ENCODE measurements around the gene CRACDL.

CRACDL gene, protein sequence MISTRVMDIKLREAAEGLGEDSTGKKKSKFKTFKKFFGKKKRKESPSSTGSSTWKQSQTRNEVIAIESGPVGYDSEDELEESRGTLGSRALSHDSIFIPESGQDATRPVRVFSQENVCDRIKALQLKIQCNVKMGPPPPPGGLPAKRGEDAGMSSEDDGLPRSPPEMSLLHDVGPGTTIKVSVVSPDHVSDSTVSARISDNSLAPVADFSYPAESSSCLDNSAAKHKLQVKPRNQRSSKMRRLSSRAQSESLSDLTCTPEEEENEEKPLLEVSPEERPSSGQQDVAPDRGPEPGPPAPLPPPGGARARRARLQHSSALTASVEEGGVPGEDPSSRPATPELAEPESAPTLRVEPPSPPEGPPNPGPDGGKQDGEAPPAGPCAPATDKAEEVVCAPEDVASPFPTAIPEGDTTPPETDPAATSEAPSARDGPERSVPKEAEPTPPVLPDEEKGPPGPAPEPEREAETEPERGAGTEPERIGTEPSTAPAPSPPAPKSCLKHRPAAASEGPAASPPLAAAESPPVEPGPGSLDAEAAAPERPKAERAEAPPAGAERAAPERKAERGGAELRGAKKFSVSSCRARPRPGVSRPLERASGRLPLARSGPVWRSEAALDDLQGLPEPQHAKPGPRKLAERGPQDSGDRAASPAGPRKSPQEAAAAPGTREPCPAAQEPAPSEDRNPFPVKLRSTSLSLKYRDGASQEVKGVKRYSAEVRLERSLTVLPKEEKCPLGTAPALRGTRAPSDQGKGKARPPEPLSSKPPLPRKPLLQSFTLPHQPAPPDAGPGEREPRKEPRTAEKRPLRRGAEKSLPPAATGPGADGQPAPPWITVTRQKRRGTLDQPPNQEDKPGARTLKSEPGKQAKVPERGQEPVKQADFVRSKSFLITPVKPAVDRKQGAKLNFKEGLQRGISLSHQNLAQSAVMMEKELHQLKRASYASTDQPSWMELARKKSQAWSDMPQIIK

DNA sequence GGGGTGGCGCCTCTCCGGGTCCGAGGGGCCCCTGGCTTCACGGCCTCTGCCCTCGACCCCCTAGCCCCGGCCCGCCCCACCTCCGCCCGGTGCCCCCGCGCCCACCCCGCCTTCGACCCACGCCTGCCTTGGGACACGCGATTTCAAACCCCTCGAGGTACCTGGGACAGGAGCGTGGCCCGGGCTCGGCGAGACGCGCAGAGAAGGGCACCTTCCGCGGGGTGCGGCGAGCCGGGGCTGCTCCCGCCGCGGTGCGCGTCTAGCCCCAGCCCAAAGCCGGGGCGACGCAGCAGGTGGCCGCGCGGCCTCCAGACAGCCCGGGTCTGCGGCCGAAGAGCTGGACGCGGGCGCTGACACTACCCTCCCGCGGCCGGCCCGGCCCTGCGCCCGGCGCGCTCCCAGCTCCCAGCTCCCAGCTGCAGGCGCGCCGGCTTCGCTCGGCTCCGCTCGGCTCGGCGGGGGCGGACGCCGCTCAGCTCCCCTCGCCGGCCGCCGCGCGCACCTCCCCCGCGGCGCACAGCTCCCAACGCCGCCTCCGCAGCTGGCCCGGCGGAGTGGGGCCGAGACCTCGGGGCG is at the start of gene CRACDL:
Gene CRACDL (minus strand): TSS at position 449 of the 576 bp plus-strand sequence. CDS start 89,425 bp downstream, outside the sequence.
- no peak for DNase-seq (ENCODE audit: low read depth)

DNA sequence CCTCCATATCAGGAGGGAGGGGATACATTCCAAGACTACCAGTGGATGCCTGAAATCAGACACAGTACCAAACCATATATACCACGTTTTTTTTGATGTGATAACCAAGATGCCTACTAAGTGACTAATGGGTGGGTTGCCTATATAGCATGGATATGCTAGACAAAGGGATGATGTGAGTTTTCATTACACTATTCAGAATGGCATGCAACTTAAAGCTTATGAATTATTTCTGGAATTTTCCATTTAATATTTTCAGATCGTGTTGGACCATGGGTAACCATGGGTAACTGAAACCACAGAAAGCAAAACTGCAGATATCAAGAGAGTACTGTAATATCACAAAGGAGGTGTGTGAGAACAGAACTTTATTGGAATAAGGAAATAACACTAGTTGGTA is 39.6 kb upstream of the CRACDL start:
- DNase-seq (ENCODE audit: low read depth), result peak; percentile 9

DNA sequence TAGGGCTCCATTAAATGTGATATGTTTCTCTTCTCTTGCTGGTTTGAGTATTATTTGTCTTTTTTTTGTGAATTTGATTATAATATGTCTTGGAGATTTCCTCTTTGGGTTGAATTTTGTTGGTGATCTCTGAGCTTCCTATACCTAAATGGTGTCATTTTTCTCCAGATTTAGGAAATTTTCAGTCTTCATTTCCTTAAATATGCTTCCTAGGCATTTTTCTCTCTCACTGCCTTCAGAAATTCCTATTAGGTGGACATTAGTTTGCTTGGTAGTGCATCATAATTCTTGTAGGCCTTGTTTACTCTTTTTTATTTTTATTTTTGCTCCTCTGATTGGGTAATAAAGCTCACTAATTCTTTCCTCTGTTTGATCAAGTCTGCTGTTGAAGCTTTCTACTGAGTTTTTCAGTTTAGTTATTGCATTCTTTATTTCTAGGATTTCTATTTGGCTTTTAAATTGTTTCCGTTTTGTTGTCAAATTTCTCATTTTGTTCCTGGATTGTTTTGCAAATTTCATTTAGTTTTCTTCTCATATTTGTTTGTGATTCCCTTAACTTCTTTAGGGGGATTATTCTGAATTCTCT is 36.6 kb upstream of the CRACDL start:
- no peak for DNase-seq (ENCODE audit: low read depth)

DNA sequence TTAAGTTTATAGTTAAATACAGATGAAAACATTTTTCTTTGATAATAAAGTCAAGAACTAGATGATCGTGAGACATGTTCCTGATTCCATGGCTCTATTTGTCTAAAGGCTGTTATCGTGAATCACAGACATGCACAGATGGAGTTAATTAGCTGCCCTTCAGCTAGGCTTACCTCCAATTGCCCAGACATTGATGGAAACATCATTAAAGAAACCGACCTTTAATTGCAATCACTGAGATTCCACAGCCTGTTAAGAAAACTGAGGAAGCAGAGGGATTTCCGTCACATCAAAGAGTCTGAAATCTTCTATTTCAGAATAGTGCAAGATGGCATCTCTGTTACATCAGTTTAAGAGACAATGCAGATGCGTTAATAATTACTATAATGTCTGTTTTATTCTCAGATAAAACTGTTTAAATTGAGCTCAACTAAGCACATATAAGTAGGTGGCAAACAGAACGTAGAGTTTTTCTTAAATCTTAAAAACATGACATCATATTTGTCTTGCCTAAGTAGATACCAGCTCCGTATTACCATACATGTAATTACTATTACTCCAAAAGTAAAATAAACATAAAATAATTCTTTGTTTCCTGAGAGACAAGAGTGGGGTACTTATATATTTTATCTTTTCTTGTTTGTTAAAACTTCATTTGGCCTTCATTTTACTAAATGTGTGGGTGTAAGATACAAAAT is 23.9 kb upstream of the CRACDL start:
- DNase-seq (ENCODE audit: low read depth), result no peak

DNA sequence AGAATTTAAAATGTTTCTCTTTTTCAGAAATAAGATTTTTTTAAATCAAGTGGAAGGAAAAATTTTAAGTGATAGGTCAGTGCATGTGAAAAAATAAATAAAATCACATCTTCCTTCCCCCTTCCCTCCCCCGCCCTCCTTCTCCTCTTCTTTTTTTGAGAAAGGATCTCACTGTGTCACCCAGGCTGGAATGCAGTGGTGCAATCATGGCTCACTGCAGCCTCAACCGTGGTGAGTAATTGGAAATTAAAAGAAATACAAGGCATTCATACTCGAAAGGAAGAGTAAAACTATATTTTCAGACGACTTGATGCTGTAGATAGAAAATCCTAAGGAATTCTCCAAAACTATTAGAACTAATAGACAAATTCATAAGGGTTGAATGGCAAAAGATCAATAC is 16.9 kb upstream of the CRACDL start:
- no peak for DNase-seq (ENCODE audit: low read depth)

DNA sequence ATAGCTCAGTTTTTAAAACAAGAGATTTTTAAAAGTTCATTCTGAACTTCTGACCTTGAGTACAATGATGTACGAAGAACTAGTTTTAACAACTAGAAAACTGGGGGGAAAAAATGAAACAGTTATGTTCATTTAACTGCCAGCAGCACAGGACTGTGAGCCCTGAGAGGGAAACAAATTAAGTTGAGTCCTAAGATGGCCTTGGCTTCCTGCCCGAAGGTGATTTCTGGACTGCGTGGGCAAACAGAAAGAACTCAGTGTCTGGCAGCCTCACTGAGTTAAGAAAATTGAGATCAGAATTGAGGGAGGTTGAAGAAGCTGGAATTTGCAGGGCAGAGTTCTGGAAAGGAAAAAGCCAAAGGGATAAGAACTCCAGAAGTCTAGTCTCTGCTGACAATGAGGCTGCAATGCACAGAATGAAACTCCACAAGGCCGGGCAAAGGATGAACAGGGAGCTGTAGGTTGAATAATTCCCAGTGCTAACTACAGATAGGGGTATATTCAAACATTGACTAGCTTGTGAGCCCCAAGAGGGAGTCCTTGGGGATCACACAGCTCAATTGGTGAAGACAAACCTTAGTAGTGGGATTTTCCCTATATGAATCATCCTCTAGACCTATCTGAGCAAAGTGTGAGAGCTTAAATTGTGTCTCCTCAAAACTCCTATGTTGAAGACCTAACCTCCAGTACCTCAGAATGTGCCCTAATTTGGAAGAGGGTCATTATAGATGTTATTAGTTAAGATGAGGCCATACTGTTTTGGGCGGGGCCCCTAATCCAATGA is 13.1 kb upstream of the CRACDL start:
- no peak for DNase-seq (ENCODE audit: low read depth)

DNA sequence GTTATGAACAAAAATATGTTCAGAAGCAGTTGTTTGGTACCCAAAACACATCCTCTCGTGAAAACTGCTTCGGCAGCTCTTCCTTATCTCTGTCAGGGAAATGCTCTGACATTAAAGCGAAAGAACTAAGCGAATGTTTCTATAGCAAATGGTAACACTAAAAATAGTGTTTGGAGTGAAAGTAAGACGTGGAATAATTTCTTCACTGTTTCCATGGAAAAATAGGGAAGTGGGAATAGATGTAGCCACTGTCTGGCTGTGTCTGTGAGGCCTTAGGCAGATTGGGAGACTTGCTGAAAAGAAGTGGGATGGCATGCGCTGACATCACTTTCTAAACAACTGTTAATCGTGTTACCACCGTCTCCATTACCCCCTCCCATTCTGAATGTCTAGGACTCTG is 11.5 kb upstream of the CRACDL start:
- DNase-seq (ENCODE audit: low read depth), result no peak

DNA sequence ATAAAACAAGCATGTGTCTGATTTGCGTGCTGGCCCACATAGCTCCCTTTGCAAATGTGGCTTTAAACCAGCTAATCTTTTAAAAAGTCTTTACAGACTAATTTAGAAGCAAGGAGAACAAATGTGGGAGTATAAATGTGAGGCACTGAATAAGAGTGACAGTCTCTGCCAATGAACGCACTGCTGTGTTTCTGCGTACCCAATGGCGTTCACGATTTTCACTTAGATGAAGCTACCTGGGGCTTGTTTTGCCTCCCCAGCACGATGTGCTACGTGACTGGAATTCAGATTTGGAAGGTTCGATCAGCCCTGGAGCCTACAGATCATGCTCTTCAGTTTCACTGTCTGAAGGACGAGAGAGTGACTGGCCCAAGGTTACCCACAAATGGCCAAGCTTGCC is 10.8 kb upstream of the CRACDL start:
- DNase-seq (ENCODE audit: low read depth), result no peak

DNA sequence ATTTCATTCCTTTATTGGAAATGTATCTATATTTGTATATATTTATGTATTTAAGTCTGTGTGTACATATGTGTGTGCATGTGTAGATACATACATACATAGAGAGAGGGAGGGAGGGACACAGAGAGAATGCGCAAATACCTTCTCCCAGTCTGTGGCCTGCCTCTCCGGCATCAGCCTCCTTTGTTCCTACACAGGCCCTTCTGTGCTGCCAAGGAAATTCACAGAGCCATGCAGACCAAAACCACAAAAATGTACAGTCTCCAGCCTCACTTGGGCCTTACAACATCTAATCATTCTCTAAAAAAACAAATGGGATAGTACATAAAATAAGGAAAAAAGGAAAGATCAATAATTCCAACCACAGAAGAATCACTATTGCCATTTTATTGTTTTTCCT is 8.8 kb upstream of the CRACDL start:
- no peak for DNase-seq (ENCODE audit: low read depth)

DNA sequence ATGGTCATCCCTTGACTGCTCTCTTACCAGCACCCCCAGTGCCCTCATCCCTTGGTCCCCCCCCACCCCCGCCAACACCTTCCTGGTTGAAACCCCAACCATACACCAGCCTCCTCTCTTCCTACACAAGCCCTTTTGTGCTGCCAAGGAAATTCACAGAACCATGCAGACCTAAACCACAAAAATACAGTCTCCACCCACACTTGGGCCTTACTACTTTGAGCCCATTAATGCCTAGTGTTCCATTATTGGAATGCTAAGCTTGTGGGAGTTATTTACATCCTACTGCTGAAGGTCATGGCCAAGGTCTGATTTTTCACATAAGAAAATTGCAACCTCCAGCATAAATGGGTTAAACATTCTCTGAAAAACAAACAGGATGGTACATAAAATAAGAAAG is 4.1 kb upstream of the CRACDL start:
- no peak for DNase-seq (ENCODE audit: low read depth)

DNA sequence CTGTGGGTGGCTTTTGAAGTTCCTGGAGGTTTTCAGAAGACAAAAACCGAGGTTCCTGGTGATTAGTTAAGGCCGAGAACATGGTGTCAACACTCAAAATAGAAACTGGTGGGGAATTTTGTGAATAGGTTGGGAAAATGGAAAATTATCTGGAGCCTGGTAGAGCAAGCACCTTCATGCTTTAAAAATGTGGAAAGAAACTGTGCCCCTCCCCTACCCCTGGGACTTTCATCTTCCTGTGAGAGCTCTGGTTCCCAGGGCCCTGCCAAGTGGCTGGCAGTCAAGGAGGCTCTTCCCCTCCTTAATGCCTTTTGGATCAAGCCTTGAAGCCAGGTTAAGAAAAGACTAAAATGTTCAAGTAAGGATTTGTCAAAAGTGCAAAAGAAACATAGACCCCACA is 1.9 kb upstream of the CRACDL start:
- no peak for DNase-seq (ENCODE audit: low read depth)

DNA sequence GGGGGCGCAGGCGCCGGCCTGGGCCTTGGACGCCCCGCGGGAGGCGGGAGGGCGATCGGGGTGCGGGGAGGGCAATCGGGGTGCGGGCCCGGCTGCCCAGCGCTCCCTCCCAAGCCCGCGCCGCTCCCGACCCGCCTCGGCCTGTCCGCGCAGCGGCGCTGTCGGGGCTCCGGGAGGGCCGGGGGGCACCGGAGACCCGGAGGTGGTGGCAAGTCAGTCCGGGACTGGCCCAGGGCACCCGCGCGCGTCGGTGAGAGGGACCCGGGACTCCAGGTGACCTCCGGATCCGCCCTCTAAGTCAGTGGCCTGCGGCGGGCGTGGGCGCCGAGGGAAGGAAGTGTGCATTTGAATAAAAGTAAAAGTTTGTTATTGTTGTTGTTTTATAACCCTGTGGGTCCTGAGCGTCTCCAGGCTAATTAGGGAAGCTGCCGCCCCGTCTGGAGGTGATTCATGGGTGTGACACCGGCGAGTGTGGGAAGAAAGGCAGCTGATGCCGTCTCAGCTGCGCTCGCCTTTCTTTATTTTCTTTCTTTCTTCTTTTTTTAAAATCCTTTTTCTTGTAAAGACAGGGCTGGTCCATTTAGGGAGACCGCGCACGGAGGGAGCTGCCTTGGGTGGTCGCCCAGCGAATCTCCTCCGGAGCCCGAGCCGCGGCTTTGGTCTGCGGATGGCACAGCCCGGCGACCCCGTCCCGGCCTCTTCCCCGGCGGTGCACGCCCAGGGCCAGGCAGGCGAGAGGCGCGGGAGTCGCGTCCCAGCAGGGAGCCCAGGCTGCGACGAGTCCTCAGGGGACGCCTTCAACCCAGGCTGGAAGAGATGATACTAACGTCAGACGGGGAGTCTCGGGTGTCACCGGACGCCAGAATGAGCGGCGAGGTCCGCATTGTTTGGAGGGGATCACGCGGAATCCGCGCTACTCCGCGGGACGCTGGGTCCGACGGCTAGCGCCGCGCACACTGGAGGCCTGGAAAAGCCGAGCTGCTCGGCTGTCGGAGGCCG is 627 bp upstream of the CRACDL start:
- DNase-seq (ENCODE audit: low read depth), result no peak

DNA sequence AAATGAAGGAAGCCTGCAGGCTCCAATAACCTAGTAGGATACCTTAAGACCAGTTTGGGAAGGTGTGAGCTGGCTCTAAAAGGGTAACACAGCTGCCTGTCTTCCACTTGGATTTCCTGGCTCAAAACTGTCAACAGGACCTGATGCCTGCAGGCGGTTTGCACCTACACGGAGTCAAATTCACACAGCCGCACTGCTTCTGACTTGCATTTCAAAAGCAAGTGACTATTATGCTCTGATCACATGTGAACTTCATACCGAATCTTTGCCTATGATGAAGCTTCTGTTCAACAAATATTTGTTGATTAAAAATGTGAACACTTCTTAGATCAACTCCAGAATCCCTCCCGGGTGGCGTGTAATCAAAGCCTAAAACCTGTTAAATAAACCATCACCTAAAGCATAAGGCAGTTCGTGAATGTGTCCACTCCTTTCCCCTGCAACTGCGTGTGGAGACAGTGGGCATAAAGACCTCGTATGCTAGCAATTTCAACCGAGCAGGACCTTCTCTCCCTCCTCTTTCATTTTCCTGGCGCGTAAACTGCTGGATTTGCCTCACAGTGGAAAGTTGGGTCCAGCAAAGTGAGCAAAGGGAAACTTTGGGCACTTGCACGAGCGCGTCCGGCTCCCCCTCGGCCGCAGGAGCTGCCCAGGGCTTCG is 784 bp downstream of the CRACDL start:
- no peak for DNase-seq (ENCODE audit: low read depth)

DNA sequence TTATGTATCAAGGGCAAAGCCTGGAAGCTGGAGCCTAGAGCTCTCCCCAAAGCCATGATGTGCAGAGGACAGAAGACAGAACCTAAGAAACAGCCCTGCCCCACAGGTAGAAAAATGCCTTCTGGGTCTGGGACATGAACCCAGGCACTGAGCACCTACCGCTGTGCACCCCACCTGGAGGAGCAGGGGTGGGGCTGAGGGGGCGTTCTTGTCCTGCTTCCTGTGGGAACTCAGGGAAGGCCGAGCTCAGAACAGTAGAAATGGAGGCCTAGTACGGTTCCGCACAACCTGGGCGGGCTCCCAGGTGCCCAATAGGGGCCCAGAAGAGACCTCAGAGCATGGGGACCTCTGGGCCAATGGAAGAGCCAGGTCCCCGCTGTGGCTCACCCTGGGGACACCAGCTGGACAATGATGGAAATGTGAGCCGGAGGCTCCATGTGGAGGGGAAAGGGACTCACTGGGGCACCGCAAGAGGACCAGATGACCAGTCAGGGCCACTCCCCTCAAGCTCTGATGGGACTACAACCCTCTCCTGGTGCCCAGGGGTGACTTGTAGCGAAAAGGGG is 3.2 kb downstream of the CRACDL start:
- no peak for DNase-seq (ENCODE audit: low read depth)

DNA sequence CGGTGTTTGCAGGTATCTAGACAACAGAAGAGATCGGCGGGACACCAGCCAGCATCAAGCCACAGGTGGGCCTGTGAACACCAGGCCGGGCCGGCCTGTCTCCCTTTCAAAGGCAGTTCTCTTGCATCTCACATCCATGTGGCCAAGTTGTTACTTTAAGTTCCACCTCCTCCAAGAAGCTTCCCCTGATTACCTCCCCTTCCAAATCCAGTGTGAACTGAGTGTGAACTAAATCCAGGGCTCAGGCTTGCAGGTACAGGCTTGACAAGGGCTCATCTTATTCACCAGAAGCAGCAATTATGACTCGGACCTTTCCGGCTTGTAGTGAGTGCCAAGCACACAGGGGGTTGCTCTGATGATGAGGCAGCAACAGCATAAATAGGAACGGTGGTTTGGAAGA is 3.9 kb downstream of the CRACDL start:
- DNase-seq (ENCODE audit: low read depth), result no peak

DNA sequence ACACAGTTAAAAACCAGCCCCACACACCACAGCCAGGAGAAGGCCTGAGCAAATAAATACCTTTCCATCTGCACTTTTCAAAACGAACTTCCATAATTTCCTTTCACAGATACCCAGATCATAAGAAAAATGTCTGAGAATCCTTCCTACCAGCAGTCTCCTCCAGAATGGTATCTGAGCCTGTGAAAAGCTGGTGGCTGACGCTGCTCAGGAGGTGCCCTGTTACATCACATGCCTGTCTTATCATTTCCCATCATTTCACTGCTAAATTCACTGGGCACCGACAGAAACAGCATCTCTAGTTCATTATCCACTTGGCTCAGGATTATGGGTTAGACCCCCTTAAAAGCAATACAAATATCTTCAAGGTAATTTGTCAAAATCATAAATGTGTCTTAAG is 4.4 kb downstream of the CRACDL start:
- DNase-seq (ENCODE audit: low read depth), result no peak

DNA sequence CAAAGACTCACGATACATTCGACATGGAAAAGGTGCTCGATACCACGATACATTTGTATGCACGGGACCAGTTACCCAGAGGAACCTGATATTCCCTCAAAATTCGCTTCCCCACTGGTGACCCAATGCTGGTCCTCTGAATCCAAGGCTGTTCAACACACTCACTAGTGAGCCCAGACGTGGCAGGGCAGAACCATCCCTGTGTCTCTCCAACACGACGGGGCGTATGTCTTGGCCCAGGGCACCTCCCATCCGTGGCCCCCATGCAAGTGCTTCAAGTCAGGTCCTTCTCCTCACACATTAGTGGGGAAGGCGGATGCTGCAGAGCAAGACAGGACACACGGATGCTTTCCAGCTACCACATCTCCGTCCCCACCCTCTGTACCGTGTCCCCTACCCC is 6.1 kb downstream of the CRACDL start:
- DNase-seq (ENCODE audit: low read depth), result no peak

DNA sequence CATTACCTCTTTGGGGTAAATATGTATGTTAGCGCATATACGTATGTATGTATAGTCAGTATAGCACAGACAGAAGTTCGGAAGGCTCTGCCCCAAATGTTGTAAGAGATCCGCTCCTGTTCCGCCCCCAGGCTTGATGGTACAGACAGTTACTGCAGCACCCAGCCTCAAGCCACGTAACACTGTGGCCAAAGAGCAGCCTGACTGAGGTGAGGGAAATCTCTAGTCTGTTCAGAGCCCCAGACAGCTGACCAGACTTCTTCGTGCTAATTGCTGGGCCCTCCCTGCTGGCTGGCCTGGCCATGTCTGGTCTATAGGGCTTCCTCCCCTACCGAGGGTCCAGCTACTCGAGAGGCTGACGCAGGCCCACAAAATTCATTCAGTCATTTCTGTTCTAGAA is 7.8 kb downstream of the CRACDL start:
- DNase-seq (ENCODE audit: low read depth), result no peak

DNA sequence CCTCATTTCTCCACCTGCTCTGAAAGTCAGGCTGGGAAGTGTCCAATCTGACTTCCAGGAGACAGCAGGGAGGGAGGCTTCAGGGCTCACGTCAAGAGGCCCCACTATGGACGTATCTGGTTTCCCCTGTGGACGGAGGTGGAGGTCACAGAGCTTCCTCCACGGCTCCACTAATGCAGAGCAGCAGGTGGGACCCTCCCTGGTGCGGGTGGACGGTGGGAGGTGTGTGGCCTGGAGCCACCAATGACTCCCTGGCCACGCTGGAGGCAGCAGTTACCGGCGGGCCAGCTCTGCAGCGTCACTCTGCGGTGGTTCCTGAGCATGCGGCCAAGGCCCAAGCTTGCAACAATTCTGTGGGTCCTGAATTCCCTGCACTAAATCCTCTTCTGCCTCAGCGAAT is 9.0 kb downstream of the CRACDL start:
- no peak for DNase-seq (ENCODE audit: low read depth)
